Globus pallidus (tissue), 1 donor: ENCODE data around the gene LGR6.
"Not testable (repeated sequence)": the region's sequence is repeated elsewhere in the genome, so short reads cannot be mapped to it uniquely, and the experiment has no call there.

ENCODE experiments used
- DNase-seq: peaks from one replicate; pipeline ENCODE4 v3.0.0-alpha.2; 2015; ENCODE audit warnings: low spot score

LGR6 gene

DNA sequence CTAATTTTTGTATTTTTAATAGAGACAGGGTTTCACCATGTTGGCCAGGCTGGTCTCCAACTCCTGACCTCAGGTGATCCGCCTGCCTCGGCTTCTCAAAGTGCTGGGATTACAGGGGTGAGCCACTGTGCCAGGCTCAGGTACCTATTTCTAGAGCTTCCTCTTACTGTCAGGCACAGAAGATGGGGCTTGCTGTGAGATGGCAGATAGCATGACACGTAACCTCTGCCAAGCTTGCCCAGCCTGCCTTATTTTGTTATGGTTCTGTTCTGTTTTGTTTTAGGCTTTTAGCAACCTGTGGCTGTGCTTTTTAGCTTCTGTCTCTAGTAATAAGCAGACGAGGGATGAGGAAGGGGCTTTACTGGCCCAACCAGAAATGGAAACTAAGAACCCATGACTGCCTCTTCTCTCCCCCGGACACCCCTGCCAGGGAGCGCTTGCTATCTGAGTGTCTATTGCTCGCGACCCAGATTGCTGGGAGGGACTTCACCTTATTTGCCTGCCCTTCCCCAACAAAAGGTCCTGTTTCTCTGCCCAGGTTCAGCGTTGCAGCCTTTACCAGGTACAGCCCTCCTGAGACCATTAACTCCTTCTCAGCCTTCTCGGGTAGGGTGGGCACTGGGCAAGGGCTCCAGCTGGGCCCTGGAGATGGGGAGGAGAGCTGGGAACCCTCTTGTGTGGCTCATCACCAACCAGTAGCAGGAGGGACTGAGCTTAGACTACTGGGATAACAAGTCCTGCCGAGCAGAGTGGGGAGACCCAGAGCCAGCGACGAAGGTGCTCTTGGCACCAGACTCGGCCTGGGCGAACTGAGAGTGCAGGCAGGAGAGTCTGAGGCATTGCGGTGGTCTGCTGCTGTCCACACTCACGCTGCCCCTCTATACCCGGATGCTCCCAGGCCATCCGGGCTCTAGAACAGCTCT, 13.5 kb upstream of the LGR6 start:
- no peak for DNase-seq

DNA sequence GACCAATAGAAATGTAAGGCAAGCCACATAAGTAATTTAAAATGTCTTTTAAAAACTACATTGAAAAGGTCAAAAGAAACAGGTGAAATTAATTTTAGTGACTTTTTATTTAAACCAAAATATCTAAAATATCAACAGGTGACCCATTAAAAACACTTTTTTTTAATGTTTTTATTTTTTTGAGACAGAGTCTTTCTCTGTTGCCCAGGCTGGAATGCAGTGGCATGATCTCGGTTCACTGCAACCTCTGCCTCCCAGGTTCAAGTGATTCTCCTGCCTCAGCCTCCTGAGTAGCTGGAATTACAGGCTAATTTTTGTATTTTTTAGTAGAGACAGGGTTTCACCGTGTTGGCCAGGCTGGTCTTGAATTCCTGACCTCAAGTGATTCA, 12.9 kb upstream of the LGR6 start:
- DNase-seq = not testable (repeated sequence)

DNA sequence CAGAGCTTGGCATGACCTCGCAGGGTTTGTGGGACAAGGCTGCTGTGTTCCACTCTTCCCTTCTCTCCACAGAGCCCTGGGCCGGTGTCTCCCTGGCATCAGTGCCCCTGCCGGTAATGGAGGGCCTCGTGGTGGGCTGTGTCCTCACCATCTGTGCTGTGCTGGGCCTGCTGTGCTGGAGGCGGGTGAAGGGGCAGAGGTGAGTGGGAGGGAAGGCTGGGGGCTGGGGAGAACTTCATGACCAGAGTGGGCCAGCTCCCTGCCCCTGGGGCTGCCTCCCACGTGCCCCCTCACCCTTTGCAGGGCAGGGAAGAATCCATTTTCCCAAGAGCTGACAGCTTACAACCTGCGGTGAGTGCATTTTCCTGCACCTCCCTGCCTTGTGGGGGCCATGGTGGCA, 12.0 kb upstream of the LGR6 start:
- no peak for DNase-seq

DNA sequence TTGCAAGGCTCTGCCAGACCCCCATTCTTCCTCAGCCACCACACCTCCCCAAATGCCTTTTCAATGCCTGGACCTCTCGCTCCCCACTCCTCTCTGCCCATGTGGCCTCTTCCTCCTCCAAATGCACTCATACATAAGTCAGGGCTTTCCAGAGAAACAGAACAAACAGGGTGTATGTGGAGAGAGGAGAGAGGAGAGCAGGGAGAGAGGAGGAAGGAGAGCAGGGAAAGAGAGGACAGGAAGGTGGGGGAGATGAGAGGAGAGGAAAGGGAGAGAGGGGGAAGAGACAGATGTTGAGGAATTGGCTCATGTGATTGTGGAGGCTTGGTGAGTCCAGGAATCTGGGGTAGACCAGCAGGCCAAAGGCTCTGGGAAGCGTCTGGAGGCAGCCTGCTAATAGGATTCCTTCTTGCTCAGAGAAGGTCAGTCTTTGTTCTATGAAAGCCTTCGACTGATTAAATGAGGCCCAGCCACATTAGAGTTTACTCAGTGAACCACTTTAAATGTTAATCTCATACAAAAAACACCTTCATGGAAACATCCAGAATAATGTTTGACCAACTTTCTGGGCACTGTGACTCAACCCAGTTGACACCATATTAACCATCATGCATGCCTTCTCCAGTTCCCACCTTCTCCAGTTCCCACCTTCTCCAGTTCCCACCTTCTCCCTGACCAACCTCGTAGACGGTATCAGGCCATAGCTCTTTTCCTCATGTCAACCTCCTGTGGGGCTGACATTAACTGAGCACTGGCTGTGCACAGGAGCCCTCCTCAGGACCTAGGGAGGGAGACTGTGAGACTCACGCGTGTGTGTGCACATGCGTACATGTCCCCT, 11.3 kb upstream of the LGR6 start:
- no peak for DNase-seq

DNA sequence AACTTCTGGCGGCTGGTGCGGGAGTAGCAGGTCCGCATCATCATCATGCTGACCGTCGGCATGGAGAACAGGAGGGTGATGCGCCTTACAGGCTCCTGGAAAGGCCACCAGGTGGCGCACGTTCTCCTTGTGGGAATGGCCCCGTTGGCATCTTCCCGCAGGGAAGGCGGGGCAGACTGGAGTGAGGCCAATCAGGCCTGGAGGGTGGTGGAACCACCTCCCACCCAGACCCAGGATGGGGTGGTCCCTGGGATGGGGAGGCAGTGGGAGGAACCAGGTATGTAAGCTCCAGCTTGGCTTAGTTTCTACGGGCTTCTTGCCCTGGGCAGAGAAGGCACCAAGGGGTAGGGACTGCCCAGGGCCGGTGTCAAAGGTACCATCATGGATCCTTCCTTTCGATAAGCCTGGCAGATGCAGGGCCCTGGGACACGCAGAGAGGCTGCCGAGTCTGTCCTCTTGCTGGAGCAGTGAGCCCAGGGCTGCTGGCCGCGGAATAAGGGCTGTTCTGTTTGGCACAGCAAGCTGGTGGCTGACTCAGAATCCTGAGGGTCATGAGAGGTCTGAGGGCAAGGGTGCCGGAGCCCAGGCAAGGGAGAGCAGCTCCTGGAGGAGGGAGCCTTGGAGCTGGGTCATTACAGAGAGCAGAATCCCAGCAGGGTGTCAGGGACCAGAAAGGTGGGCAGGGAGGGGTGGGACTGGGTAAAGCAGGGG, 8.7 kb upstream of the LGR6 start:
- DNase-seq = peak; percentile 66

DNA sequence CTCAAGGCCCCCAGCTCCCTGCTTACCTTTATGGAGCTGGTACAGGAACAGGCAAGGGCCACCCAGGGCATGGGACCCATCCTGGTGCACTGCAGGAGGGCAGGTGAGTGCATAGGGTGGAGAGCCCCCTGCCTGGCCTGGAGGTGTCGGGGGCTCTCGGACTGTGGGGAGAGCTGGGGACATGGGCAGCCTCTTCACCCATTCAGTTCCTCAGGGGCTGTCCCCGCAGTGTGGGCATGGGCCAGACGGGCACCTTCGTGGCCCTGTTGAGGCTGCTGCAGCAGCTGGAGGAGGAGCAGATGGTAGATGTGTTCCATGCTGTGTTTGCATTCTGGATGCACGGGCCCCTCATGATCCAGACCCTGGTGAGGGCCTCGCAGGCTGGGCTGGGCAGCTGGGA, 7.3 kb upstream of the LGR6 start:
- no peak for DNase-seq

DNA sequence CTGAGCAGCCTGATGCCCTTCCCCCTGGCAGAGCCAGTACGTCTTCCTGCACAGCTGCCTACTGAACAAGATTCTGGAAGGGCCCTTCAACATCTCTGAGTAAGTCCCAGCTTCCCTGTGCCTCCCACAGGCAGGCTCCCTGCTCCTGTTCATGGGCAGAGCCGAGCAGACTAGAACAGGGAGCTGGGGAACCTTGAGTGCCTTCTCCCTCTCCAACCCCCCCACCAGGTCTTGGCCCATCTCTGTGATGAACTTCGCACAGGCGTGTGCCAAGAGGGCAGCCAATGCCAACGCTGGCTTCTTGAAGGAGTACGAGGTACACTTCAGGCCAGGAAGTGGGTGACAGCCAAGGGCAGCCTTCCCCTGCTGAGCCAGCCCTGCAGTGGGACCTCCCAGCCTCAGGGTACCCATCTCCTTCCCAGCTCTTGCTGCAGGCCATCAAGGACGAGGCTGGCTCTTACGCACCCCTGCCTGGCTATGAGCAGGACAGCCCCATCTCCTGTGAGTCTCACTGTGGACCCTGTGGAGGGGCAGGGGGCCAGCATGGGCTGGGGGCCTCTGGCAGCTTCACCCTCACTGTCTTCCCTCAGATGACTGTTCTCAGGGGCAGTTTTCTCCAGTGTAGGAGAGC, 6.4 kb upstream of the LGR6 start:
- DNase-seq = no peak

DNA sequence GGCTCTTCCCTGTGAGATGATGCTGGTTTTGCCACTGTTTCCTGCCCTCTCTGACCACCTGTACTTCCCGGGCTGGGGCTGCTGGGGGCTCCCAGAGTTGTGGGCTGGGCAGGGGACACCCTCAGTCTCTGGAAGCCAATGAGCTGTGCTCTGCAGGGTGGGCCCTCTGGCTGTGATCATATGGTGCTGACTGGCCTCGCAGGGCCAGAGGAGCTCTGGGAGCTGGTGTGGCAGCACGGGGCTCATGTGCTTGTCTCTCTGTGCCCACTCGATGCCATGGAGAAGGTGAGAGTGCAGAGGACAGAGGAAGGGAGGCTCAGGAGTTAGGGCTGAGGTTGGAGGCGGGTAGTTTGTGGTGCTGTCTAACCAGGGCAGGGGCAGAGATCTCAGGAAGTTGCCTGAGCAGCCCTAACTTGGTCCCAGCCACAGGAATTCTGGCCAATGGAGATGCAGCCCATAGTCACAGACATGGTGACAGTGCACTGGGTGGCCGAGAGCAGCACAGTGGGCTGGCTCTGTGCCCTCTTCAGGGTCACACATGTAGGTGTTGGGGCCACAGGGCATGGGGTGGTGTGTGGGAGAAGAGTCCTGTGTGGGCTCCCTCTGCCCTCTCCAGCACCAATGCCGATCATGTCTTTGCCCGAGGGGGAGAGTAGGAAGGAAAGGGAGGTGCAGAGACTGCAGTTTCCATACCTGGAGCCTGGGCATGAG, 5.7 kb upstream of the LGR6 start:
- DNase-seq = no peak

DNA sequence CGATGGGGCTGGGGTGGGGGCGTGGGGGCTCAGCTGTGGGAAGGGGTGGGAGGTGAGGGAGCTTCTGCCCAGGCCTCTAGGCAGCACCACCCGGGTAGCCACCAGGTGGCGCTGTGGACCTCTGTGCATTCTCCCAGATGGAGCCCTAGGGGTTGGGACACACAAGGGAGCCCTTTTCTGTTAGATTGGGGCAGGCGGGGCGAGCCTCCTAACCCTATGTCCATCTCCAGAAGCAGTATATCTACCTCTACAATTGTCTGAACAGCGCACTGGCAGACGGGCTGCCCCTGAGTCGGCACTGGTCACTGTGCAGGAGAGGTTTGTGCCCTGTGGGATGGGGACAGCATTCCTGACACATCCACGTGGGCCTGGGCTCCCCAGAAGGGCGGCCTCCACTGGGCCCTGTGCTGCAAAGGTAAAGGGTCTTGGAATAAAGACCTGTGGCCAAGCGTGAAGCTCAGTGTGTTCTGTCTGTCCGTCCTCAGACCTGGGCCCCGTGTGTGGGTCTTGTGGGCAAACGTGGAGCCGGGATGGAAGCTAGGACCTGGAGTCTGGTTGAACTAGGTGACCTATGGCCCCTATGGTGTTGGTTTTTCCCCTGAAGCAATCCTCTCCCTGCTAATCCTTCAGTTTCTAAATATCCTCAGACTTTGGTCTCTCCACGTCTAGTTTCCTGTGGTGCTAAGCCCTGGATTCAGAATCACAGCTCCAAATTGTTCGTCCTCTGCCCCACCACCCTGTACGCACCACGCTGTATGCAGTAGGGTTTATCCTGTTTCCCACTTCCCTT, 4.4 kb upstream of the LGR6 start:
- peak; percentile 34 for DNase-seq

DNA sequence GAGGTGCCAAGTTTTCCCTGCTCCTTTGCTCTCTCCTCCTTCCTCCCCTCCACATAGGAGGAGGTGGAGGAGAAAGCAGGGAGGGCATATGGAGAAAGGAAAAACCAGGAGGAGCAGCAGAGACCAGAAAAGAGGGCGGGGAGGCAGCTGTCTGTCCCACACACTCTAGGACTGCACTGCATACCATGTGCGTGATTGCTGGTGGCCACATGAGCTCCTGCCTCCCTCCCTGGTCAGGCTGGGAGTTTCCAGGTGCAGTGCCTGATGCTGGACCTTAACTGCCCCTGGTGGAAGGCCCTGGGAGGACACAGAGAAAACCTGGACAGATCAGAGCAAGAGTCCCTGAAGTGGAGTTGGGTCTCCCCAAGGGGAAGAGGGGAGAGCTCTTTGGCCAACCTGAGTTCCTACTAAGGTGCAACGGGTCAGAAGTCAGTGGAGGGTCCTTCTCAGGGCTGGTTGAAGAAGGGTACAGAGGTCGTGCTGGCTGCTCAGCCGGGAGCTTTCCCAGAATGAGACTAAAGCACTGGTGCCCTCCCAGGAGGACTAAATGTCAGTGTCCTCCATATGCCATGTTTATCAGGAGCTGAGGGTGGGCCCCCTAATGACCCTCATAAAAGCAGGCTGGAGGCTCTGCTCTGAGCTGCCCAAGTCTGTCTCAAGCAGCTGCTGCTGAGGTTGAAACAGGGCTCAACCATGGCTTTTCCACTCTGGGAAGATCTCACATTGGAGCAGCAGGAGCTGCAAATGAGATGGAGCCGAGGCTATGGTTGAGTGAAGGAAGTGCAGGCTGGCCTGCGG, 3.5 kb upstream of the LGR6 start:
- DNase-seq = no peak

DNA sequence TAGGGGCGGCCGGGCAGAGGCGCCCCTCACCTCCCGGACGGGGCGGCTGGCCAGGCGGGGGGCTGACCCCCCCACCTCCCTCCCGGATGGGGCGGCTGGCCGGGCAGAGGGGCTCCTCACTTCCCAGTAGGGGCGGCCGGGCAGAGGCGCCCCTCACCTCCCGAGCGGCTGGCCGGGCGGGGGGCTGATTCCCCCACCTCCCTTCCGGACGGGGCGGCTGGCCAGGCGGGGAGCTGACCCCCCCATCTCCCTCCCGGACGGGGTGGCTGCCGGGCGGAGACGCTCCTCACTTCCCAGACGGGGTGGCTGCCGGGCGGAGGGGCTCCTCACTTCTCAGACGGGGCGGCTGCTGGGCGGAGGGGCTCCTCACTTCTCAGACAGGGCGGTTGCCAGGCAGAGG, 2.2 kb upstream of the LGR6 start:
- DNase-seq = not testable (repeated sequence)

DNA sequence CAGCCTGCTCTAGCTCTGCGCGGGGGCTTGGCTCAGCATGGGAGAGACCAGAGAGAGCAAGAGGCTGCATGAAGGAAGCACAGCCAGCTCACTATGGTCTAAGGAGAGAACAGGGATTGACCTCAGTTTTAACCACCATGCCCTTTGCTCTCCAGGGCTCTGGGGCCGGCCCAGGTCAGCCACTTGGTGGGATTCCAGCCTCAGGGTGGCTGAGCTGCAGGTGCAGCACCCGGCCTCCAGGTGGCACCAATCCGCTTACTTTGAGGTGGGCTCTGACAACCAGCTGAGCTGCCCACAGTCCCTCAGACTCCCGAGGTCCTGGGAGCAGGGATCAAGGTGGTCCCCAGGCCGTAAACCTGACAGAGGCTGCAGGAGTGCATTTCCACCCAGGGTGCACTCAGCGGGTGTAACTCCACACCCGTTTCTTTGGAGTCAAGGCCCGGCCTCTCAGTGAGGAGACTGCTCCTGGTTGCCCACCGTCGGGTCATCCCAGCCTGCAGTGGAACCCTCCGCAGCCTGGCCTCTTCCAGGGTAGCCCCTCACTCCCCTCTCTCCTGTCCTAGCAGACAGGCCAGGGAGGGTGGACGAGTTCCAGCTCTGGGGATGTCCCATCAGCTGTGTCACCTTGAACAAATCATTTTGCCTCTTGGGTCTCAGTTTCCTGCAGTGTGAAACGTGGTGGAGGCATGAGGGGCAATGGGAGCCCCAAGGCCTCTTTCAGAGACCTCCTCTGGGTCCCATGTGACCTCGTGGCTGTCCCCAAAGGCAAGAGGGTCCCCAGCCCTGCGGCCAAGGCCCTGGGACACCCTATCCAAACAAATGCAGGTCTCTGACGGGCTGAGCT, 607 bp upstream of the LGR6 start:
- DNase-seq = peak; percentile 21

DNA sequence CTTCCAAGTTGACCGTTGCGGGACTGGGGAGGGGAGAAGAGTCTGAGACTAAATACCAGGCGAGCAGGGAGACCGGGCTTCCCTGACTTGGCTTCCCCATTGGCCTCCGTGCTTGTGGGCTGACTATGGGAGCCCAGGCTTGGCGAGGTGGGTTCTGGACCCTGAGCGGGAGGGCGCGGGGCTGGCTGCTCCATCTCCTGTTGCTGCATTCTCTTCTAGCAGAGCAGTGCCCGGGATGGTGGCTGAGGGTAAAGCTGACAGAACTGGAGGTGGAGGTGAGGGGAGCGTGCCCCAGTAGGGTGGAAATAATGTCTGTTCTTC, 689 bp downstream of the LGR6 start:
- no peak for DNase-seq

DNA sequence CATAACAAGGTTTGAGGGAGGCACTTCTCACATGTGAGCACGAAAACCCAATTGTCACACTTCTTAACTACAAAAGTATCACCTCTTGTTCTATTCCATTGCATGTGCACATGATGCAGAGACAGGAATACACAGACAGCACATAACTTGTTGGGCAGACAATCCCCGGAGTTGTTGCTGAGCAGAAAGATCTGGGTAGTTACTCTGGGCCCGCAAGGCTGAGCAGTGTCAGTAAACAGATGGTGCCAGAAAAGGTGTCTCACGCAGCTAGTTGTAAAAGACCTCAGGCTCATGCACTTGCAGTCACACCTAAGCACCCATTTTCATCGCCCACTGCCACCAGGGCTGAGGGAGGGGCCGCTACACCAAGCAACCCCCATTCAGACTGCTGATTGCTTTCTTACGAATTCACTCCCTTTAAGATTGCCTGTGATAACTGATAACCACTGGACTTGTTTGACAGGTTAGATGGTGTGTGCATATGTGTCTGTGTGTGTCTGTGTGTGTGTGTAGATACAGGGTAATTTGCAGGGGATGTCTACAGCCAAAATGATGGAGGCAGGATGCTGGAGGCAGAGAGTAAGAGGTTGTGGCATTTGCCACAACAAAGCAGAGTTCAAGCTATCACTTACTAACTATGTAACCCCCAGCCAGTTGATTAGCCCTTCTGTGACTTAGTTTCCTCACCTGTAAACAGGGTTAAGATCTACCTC, 4.2 kb downstream of the LGR6 start:
- DNase-seq = no peak

DNA sequence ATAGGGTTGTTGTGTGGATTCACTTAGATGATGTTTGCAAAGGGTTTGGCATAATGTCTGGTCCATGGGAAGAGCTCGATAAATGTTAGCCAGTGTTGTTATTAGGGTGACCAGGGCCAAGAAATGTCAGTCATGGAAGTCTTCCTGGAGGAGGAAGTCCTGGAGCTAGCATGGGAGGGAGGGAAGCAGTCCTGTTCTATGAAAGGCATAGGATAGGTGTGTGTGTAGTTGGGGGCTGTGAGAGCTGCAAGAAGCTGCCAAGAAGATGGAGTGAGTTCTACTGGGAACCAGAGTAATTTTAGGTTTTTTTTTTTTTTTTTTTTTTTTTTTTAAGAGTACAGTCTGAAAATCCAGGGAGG, 4.7 kb downstream of the LGR6 start:
- no peak for DNase-seq

DNA sequence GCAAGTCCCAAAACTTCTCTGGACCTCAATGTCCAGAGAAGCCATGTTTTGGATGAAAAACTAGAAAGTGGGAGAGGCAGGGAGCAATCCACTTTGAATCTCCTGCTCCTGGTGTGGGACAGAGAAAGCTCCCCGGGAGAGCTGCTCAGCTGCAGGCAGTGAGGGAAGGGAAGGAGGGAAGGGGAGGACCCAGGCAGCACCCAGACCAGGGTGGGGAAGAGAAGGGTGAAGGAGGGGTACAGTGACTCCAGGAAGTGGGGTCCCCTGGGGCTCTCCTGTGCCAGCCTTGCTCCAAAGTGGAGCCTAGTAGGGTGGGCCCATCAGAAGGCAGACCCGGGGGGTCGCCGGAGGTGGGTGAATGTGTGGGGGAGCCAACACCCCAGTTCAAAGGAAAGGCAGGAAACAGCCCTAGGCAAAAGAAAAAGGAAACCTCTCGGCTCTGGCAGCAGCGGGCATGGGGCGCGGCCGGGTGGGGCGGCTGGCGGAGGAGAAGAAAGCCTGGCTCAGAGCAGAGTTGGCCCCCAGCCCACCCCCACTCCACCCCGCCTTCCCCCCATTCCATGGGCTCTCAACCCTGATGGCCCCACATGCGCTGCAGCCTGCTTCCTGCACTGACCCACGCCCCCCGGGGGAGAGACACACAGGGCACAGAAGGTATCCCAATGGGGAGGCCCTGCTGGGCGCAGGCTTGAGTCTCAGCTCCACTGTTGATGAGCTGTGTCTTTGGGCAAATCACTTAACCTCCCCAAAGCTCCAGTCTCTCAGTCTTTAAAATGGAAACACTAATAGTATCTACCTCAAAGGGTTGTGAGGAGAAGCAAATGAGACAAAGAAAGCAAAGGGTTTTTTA, 5.7 kb downstream of the LGR6 start:
- DNase-seq = no peak

DNA sequence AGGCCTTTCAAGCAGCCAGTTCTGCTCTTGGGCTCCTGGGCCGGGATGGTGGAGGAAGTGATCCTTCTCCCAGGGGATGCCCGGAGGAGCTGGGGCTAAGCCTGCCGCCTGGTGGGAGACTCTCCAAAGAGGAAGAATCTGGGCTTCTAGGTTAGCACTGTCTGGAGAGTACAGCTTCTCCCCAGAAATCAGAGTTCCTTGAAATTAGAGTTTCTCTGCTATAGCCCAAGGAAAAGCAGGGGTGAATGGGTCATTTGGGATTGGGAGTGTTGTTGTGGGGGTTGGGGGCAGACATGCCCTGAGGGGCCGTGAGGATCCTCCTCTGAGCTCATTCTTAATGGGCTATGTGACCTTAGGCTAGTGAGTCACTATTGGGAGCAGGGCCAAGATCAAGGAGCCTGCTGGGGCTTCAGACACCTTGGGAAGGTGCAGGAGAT, 6.5 kb downstream of the LGR6 start:
- no peak for DNase-seq
